HG03575 (cell line): ENCODE data around the gene DLG2.
"Not testable (repeated sequence)": the region's sequence is repeated elsewhere in the genome, so short reads cannot be mapped to it uniquely, and the experiment has no call there.

Experiments
- ATAC-seq: cut with Tn5 transposase; IDR thresholded peaks from one replicate; pipeline ENCODE4 v1.9.1; 2021; ENCODE audit not compliant: unreplicated experiment, insufficient number of reproducible peaks, low FRiP score; ENCODE audit errors: extremely low read depth

Gene DLG2

DNA sequence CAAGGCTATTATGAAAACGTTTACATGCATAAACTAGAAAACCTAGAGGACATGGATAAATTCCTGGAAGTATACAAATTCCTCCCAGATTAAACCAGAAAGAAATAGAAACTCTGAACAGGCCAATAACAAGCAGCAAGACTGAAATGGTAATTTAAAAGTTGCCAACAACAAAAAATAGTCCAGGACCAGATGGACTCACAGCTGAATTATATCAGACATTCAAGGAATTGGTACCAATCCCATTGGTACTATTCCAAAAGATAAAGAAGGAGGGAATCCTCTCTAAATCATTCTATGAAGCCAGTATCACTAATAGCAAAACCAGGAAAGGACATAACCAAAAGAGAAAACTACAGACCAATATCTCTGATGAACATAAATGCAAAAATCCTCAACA, 236.0 kb downstream of the DLG2 start:
- no peak for ATAC-seq

DNA sequence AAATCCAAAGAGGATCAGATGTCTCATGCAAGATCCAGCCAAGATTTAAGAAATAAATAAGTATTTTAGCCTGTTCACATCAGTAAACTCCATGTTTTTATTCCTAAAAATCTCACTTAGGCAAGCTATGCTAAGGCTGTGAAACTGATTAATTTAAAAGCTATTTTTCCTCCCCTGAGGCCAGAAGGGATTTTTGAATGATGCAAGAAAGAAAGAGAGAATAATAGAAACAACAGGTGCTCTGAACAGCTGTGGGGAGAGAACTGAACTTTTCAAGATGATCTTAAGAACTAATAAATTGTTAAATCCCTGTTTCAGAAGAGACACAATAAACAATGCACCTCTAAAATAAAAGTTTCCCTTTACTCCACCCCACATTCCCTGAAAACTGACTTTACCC, 241.6 kb downstream of the DLG2 start:
- ATAC-seq = no peak

DNA sequence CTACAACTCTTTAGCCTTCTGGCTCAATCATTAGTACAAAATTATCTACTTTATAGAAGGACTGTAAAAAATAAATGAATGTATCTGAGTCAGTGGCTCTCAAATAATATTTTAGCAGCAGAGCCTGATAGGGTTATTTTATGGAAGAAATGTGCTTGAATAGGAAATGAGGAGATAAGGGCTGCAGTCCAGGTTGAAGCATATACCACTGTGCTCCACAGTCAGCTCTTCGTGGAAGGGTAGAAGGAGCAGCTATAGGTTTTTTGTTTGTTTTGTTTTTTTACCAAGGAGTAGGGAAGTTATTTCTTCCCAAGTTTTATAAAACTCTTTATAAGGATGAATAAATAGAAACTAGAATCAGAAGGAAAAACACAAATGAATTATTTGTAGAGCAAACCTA, 242.0 kb downstream of the DLG2 start:
- ATAC-seq = no peak

DNA sequence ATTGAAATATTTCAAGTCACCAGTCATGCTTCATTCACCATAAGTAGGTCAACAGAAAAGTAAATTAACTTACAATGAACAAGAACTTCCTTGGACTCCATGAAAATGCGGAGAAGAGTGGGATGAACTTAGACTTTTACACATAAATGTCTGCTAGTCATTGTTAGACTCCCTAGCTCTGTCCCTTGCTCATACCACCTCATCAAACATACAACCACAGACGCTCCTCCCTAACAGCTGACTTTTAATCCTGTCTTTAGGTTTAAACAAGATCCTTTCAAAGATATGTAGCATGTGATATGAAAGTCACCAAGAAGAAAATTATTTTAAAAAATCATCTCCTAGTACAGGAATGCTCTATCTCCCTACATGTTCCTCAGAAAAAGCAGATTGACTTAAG, 248.1 kb downstream of the DLG2 start:
- no peak for ATAC-seq

DNA sequence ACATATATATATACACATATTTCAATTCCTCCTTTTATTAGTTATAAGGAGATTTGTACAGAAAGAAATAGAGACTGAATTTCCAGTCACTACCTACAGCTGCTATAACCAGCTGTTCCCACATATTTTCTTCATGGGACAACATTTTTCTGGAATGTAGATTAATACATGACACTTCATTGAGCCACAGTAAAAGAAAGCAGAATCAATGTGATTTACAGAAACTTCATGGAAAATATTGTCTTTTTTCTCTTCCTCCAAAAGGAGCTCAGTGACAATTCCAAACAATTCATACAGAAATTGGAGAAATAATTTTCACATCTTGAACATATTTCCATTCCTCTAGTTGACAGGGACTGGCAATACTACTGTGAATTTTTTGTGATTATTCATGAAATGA, 249.2 kb downstream of the DLG2 start:
- no peak for ATAC-seq

DNA sequence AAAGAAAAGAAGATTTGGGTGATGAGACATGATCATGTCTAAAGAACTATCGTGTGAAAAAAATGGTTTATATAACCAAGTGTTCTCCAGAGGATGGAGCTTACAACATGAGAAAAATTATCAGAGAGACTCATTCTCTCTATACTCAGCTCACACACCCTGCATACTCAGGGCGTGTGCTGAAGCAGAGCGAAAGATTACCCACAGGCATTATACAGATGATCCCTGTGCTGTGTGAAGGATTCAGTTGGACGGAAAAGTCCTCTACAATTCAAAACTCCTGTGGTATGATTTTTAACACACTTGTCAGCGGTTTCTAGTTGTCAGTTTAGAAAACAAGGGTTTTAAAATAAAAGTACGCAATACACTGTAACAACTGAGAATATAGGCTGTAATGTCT, 267.3 kb downstream of the DLG2 start:
- ATAC-seq = no peak

DNA sequence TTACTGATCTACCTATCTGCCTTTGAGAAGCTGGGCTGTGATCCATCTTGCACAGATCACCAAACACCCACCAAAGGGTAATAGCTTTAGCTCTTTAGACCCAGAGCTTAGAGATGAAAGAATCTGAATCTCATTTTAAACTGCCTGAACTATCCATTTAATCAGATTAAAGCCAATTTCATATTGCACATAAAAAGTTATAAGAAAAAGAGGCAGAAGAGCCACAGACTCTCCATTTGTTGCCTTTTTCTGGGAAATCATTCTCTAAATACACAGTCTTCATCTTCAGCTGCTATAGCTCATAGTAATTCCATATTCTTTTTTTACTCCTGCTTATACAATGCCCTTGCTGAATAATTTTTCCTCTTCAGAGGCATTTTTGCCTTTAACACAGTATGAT, 271.2 kb downstream of the DLG2 start:
- no peak for ATAC-seq

DNA sequence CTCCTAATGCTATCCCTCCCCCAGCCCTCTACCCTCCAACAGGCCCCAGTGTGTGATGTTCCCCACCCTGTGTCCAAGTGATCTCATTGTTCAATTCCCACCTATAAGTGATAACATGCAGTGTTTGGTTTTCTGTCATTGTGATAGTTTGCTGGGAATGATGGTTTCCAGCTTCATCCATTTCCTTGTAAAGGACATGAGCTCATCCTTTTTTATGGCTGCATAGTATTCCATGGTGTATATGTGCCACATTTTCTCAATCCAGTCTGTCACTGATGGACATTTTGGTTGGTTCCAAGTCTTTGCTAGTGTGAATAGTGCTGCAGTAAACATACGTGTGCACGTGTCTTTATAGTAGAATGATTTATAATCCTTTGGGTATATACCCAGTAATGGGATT, 277.6 kb downstream of the DLG2 start:
- not testable (repeated sequence) for ATAC-seq

DNA sequence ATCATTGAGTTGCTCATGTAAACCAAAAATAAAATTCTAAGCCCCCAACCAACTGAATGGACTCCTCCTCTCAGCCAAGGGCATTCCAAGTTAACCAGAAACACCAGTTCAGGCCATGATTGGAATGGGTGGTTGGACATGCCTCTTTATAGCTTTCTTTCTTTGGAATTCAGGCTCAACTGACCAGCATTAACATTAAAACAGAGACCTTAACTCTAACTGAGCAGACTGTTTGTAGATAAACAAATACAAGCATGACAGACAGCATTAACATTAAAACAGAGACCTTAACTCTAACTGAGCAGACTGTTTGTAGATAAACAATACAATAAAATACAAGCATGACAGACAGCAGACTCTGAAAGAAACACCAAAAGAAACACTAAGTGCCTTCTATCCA, 278.2 kb downstream of the DLG2 start:
- no peak for ATAC-seq

DNA sequence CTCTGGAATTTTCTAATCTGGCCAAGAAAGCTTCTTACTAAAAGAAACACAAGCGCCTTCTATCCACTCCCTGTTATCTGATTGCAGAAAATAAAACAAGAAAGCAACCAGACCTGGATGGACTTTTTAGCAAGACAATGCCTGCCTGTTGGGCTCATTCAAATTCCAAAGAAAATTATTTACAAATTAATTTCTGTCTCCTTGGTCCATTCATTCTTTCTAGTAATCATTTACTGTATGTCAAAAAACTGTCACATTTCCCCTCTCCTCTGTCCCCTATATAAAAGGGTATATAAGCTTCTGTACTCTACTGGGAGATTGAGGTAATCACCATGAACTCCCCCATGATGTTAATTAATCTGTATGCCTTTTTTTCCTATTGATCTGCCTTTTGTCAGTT, 279.9 kb downstream of the DLG2 start:
- no peak for ATAC-seq

DNA sequence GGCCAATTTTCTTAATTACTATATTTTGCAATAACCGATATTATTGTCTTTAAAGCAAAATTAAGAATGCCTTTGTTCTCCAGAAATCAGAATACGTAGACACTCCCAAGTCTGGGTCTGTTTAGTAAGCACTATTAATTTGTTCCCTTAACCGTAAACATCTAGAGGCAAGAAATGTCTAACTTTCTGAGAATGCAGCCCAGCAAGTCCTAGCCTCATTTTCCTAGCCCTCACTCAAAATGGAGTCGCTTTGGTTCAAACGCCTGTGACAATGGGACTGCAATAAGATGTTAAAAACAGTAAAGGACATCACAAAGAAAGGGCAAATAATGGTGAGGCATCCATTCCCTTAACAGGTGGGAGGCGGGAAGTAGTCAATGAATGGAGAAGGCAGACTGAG, 280.7 kb downstream of the DLG2 start:
- ATAC-seq = no peak

DNA sequence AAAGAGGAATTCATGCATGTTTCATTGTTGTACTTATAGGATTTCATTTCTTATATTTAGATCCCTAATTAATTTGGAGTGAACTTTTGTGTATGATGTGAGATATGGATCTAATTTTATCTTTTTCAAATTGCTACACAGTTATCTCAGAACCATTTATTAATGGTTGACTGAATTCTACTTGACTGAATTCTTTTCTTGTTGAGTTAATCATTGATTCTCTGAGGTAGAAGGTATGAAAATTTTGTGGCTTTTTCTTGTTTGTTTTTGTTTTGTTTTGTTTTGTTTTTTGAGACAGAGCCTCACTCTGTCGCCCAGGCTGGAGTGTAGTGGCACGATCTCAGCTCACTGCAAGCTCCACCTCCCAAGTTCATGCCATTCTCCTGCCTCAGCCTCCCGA, 286.3 kb downstream of the DLG2 start:
- not testable (repeated sequence) for ATAC-seq

DNA sequence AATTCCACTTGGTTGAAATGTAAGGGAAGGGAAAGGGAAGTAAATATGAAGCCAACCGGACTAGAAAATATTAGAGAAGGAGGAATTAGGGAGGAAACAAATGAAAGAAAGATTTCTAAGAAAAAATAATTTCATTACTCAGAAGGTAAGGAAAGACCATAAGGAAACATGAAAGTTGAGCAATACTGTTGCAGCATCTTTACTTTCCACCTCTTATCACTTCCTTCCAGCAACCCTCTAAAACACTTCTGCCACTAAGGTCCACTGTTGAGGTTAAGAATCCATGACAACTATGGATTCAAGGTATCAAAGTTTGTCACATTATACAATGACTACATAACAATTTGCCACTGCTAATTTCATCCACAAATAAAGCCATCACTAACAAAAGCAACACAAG, 308.6 kb downstream of the DLG2 start:
- ATAC-seq = no peak

DNA sequence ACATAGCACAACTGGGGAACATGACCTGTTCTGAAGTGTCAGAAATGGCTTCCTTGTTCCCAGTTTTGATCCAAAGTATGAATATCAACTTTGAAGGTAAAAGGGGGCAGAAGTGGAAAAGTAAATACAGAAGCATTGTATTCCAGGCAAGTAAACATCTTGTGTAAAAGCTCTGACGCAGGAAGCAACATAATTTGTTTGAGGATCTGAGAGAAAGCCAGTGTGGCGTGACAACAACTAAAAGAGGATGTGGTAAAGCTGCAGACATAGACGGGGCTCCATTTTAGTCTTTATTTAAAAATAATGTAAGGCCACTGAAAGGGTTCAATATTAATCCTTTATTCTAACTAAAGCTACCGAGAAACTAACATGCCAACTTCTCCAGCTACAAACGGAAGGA, 310.2 kb downstream of the DLG2 start:
- peak; percentile 96 for ATAC-seq

DNA sequence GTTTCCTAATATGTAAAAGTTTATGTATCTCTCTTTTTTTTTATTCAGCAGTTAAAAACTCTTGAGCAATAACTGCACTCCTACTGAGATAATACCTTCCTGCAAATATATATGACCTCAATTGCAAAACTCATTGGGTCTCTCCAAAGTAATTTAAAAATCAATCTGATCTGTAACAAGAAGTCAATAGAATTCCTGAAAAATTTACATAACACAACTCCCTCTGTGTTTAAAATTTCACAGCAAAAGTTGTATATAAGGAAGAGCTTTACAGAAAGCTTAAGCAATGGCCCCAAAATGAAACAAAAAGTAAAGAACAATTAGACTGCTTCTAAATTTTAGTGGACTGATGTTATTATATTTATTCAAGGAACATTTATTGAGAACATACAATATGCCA, 313.4 kb downstream of the DLG2 start:
- ATAC-seq = no peak

DNA sequence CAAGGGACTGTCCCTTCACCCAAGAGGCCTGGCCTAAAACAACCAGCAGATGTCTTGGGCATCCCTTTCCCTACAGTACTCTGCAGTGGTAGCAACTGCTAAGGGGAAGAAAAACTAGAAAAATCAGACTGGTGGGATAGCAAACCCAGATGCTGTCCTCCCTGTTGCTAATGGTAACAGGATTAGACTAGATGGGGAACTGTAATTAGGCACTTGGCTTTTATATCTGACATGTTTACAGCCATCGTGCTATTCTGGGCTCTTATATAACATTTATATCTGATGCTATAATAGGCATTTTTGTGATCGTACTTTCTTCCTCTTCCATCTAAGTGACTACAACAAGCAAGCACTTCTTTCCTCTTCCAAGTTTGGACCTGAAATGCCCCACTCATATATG, 316.7 kb downstream of the DLG2 start:
- ATAC-seq = no peak

DNA sequence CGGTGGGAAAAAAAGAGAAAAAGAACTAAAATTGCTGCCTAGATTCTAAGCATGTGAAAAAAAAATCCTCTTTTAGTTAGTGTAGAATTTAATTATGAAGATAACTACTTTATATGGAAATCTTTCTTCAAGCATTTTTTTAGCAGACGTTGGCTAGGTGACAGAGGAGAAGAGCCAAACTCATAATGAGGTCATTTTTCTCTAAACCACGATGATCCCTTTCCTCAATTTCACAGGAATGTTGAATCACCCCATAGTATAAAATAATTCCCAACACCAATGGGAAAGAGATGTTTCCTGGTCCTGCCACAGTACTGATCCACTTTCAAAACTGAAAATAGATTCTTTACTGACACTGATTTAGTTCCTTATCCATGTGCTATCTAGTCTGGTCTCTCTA, 319.8 kb downstream of the DLG2 start:
- ATAC-seq = no peak

DNA sequence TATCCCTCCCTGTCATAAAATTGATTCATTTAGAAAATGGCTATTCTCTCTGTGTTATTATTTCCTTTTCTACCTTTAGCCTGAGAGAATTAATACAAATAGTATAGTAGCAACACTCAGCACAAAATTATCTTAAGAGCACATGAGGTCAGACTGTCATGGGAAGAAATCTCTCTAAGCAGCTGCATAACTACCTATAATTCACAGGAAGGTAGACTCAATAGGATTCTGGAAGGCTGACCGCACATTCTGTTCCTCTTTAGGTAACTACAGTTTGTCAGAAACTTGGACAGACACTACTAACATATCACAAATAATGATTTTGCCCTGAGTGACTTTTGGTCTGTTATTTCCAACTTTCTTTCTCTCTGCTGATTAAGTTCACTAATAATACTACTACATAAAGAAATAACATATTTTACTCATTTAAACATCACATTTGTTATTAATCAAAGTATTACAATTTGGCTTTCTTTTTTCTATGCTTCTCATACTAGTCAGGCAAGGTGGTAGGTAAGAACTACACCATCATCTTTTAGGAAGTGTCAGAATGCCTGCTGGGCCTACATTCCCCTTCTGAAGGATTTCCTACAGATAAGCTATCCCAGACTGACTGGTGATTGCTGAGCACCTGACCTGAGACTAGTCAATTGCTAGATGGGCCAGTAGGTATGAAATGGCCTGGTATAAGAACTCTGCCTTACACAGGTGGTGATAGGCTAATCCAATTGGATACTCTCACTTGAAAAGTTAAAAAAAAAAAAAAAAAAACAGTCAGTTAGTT, 325.1 kb downstream of the DLG2 start:
- no peak for ATAC-seq

DNA sequence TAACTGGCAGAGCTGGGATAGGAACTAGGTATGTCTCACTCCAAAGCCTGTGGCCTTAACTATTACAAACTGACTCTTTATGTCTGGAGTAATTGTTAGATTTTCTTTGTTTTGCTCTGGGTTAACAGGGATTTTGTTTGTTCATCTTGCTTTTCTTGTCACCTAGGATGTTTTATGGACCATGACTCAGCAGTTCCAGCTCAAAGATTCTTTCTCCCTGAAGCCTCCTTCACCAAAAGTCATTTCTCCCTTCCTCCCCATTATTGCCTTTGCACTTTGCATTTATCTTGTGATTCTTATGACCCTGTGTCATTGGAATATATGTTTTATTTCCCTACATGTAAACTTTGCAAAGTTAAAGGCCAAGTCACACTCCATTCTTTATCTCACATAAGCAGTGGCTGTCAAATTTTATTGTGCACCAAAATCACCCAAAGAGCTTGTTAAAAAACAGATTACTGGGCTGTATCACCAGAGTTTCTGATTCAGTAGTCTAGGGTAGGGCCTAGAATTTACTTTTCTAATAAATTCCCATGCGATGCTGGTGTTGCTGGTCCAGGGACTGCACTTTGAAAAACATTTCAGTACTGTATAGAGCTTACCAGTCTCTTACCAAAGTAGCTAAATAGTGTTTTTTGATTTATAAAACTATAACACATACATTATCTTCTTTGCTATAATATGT, 327.7 kb downstream of the DLG2 start:
- ATAC-seq = no peak

DNA sequence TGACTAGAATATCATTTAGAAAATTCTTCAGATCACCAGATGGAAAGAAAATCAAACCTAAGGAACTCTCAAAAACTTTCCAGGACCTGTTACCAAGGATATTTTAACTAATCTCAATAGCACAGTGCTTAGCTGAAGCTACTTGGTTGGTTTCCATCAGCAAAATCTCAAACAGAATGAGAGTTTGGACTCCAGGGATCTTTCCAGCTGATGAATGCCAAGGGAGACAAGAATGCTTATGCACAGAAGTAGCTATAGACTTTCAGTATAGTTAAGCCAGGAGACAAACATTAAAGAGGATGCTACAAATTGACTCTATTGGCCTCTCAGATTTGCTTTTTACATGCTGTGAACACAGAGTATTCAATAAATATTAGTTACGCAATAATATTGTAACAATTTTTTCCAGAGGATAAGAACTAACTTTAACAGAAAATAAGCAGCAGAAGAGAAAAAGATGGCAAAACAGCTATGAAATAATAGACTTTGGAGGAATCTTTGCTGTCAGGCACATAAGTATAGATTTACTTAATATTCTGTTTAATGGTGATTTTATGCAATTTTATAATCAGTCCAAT, 331.4 kb downstream of the DLG2 start:
- no peak for ATAC-seq
